Measurements from ENCODE around the gene ESPN.
A peak's percentile ranks its signal among the peaks of the same experiment; 100 is the strongest.

Gene ESPN

GRCh38 chr1:6424619-6425593 is at the start of gene ESPN:
Gene ESPN, plus strand, starts transcription at chr1:6424776. Its CDS starts 180 bp downstream, at chr1:6424956.
- H3K4me3 ChIP-seq (replicated peaks; ENCODE audit: low read depth, low read length), result no peak within 1 kb of the TSS
- DNase-seq (ENCODE audit: extremely low read depth, low read depth), result no peak
- no peak for TF ChIP-seq CTCF (IDR thresholded peaks at IDR 0.05; ENCODE audit: low read depth, low read length, missing control alignments)

GRCh38 chr1:6378096-6378746 is 46.4 kb upstream of the ESPN start:
- no peak for DNase-seq (ENCODE audit: extremely low read depth, low read depth)
- no peak overlapping the region for H3K4me3 ChIP-seq (replicated peaks; ENCODE audit: low read depth, low read length)
- TF ChIP-seq CTCF (IDR thresholded peaks at IDR 0.05; ENCODE audit: low read depth, low read length, missing control alignments), result no peak

- no peak for DNase-seq (ENCODE audit: extremely low read depth, low read depth)
- no peak overlapping the region for H3K4me3 ChIP-seq (replicated peaks; ENCODE audit: low read depth, low read length)
- TF ChIP-seq CTCF (IDR thresholded peaks at IDR 0.05; ENCODE audit: low read depth, low read length, missing control alignments), result no peak
Measured at GRCh38 chr1:6380037-6380436, 44.5 kb upstream of the ESPN start.

GRCh38 chr1:6384135-6384534 is 40.4 kb upstream of the ESPN start:
- no peak for DNase-seq (ENCODE audit: extremely low read depth, low read depth)
- no peak for TF ChIP-seq CTCF (IDR thresholded peaks at IDR 0.05; ENCODE audit: low read depth, low read length, missing control alignments)
- no peak overlapping the region for H3K4me3 ChIP-seq (replicated peaks; ENCODE audit: low read depth, low read length)

- no peak for DNase-seq (ENCODE audit: extremely low read depth, low read depth)
- no peak overlapping the region for H3K4me3 ChIP-seq (replicated peaks; ENCODE audit: low read depth, low read length)
- no peak for TF ChIP-seq CTCF (IDR thresholded peaks at IDR 0.05; ENCODE audit: low read depth, low read length, missing control alignments)
Measured at GRCh38 chr1:6384962-6385361, 39.6 kb upstream of the ESPN start.

GRCh38 chr1:6385488-6386191 is 38.9 kb upstream of the ESPN start:
- DNase-seq (ENCODE audit: extremely low read depth, low read depth), result peak; percentile 41
- H3K4me3 ChIP-seq (replicated peaks; ENCODE audit: low read depth, low read length), result no peak overlapping the region
- TF ChIP-seq CTCF (IDR thresholded peaks at IDR 0.05; ENCODE audit: low read depth, low read length, missing control alignments), result no peak
